Measurements from ENCODE around the gene LYL1. TPM values are rescaled to one million over a fixed set of nuclear protein-coding genes. Genes with fewer than 3 reads are reported as not detected.

LYL1 gene
- total RNA-seq, 4 donors from 2014 or later: 4.2 to 10.9 (median 7.7) TPM

DNA sequence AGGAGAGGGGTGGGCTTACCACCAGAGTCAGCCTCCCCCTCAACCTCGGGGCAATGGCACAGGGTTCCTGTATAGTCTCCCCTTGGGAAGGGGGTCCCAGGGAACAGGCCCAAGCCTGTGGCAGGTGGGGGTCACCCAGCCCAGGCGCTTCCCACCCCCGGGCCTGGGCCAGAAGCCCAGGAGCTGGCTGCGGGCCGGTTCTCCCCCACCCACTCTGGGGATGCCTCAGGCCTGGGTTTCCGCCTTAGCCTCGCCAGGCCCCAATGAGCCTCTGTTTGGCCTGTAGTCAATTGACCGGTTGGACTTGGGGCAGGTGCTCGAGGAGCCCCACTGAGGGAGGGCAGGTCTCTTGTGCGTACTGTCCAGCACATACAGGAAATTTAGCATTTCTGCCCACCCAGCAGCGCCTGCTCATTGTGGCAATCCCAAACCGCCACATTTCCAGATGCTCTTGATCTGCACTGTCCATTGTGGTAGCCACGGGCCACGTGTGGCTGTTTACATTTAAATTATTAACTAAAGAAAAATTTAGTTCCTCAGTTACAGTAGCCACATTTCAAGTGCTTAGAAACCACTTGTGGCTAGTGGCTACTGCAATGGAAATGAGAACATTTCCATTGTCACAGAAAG is 9.9 kb downstream of the LYL1 start:
- H3K36me3 ChIP-seq: peaks cover 0 to 19% of the 10 kb centered on the region in 2 donors
- intact Hi-C loops (cut with DNase I): no loop called here
- WGBS, 2 donors: 76 to 92% methylated on average over 7 to 13 of the region's 14 CpGs
- no peaks in the 10 kb centered on the region for H3K9me3 ChIP-seq
- no peak for DNase-seq
- H3K4me3 ChIP-seq (replicated peaks in 1 of 3): no peak overlapping the region
- no peaks in the 10 kb centered on the region for H3K27me3 ChIP-seq
- TF ChIP-seq, protein P1, sequence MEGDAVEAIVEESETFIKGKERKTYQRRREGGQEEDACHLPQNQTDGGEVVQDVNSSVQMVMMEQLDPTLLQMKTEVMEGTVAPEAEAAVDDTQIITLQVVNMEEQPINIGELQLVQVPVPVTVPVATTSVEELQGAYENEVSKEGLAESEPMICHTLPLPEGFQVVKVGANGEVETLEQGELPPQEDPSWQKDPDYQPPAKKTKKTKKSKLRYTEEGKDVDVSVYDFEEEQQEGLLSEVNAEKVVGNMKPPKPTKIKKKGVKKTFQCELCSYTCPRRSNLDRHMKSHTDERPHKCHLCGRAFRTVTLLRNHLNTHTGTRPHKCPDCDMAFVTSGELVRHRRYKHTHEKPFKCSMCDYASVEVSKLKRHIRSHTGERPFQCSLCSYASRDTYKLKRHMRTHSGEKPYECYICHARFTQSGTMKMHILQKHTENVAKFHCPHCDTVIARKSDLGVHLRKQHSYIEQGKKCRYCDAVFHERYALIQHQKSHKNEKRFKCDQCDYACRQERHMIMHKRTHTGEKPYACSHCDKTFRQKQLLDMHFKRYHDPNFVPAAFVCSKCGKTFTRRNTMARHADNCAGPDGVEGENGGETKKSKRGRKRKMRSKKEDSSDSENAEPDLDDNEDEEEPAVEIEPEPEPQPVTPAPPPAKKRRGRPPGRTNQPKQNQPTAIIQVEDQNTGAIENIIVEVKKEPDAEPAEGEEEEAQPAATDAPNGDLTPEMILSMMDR (IDR thresholded peaks at IDR 0.05): no peak
- no peak for TF ChIP-seq POLR2A (IDR thresholded peaks at IDR 0.05)
- H3K4me1 ChIP-seq: peaks cover 2 to 27% of the 10 kb centered on the region in 2 donors
- H3K27ac ChIP-seq: peak overlapping the region in 2 of 3 donors; percentile 42 to 56

DNA sequence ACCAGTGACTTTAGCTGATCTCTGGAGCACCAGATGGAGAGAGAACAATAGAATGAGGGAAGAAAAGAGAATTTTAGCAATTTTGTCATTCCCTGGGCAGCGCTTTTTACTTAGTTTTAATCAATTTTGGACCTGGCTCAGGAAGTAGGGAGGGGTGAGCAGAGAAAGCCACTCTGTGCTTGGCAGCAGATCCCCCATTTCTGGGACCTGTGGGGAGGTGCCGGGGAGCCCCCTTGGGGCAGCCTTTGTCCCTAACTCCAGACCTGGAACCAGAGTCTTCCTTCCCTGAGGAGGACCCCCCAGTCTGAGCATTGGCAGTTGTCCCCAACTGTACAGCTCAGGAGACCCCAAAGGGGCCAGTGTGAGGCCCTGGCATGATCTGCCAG is 10.5 kb downstream of the LYL1 start:
- WGBS, 2 donors: 59 to 88% methylated on average over 2 of the region's 2 CpGs
- H3K4me1 ChIP-seq: peaks cover 0 to 23% of the 10 kb centered on the region in 2 donors
- H3K27ac ChIP-seq: peak overlapping the region; percentile 36 to 56 (median 42)
- DNase-seq: no peak
- no peaks in the 10 kb centered on the region for H3K27me3 ChIP-seq
- peaks cover 0 to 19% of the 10 kb centered on the region in 2 donors for H3K36me3 ChIP-seq
- intact Hi-C loops (cut with DNase I): no loop called here
- TF ChIP-seq POLR2A (IDR thresholded peaks at IDR 0.05): no peak
- TF ChIP-seq, protein P1 (IDR thresholded peaks at IDR 0.05): no peak
- no peaks in the 10 kb centered on the region for H3K9me3 ChIP-seq
- H3K4me3 ChIP-seq (replicated peaks in 1 of 3): no peak overlapping the region

DNA sequence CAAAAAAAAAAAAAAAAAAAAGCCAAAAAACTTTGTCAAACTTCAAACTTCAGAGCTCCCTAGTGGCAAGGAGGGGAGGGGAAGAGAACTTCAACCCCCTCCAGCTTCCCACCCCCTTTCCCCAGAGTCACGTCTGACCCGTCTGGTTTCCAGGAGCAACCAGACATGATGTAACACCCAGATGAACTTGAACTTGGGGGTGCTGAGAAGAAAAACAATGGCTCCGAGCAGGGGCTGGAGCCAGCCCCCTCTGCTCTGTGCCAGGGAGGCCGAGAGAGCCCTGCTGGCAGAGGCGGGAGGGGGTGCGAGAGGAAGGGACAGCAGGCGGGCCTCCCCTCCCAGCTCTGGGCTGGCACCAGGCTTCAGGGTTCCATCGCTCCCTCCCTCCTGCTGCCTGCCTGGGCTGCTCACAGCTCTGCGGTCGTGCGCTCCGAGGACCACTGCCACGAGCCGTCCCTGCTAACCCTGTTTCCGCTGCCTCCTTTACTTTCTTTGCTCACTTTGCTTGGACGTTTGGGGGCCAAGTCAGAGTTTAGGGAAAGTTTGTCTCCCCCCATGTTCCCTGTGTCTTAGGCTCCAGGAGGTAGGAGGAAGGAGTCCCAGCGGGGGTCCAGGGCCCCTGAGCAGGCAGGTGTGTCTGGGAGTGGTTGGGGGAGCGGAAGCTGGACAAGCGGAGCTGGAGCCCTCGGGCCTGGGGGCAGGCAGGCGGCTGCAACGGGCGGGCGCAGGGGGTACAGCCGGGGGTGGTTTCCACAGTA is 11.1 kb downstream of the LYL1 start:
- Histone ChIP-seq H3K27me3 (no peaks in the 10 kb centered on the region), H3K4me1 (peaks cover 0 to 22% of the 10 kb centered on the region in 2 donors), H3K27ac (peak overlapping the region; percentile 36 to 56 (median 42)), H3K4me3 (replicated peaks in 1 of 3) (no peak overlapping the region), H3K9me3 (no peaks in the 10 kb centered on the region), H3K36me3 (peaks cover 0 to 19% of the 10 kb centered on the region in 2 donors)
- DNase-seq: no peak
- 63 to 70% methylated on average over 18 to 23 of the region's 25 CpGs for WGBS, 2 donors
- TF ChIP-seq, protein P1 (IDR thresholded peaks at IDR 0.05): no peak
- TF ChIP-seq POLR2A (IDR thresholded peaks at IDR 0.05): no peak
- intact Hi-C loops (cut with DNase I): no loop called here

DNA sequence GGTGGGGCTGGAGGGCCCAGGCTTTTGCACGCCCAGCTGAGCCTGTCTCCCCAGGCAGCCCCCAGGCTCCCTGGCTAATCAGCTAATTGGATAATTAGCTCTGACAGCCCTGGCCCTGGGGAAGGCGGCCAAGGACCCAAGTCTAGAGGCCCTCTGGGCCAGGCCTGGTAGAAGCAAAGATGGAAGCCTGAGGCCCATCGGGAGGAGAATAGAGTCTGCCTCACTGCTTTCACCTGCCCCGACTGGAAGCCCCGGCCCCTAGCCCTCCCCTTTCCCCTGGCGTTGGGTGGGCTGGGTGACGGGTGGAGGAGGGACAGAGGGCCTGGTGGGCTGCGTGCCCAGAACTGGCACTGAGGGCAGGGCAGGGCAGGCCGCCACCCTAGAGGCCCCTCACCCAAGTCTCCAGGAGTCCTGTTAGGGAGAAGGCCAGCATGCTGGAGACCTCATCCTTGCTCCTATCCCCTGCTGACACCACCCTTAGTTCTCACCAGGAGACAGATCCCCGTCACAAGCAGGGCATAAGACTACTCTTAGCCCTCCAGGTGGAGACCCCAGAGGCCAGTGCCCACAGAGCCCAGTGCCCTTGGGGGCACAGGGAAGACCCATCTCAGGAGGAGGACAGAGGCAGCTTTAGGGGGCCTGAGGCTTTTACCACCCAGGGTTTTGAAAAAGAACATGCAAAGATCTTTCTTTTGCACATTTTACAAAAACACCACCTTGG is 12.0 kb downstream of the LYL1 start:
- H3K4me1 ChIP-seq: peaks cover 0 to 21% of the 10 kb centered on the region in 2 donors
- peak overlapping the region in 2 of 3 donors; percentile 6 to 58 for H3K27ac ChIP-seq
- WGBS, 2 donors: 80 to 90% methylated on average over 4 to 7 of the region's 10 CpGs
- intact Hi-C loops (cut with DNase I): no loop called here
- TF ChIP-seq, protein P1 (IDR thresholded peaks at IDR 0.05): no peak
- no peak for TF ChIP-seq POLR2A (IDR thresholded peaks at IDR 0.05)
- H3K36me3 ChIP-seq: peaks cover 0 to 19% of the 10 kb centered on the region in 2 donors
- H3K4me3 ChIP-seq (replicated peaks in 1 of 3): no peak overlapping the region
- no peak for DNase-seq
- H3K9me3 ChIP-seq: no peaks in the 10 kb centered on the region
- H3K27me3 ChIP-seq: no peaks in the 10 kb centered on the region

All from thyroid gland (tissue), 4 donors.